Hepatocyte (in vitro differentiated cells): Measurements from ENCODE around the gene FMN1.

Source experiments
- CTCF ChIP-seq: fragments of 200-600 bp; sonication (generic); IDR thresholded peaks from 2 replicates; pipeline ENCODE4 v1.5.1; 2016; ENCODE audit warnings: antibody characterized with exemption, mild to moderate bottlenecking; ENCODE audit not compliant: poor library complexity
- EZH2 ChIP-seq: fragments of 200-600 bp; sonication (generic); IDR thresholded peaks from 2 replicates; pipeline ENCODE4 v1.6.1; 2016; ENCODE audit warnings: antibody characterized with exemption, mild to moderate bottlenecking, borderline replicate concordance
- EZH2phosphoT487 ChIP-seq: fragments of 200-600 bp; sonication (generic); IDR thresholded peaks from one replicate; pipeline ENCODE4 v1.6.1; 2018; ENCODE audit warnings: antibody characterized with exemption, mild to moderate bottlenecking, low read depth, moderate library complexity; ENCODE audit not compliant: unreplicated experiment, severe bottlenecking

GRCh38 chr15:33153548-33153947, 41.0 kb downstream of the FMN1 start:
- TF ChIP-seq CTCF (no peak), EZH2 (no peak), EZH2phosphoT487 (no peak)
